NT2/D1 (cell line): ENCODE results near the gene MINDY1.

Experiments used
- SUZ12 ChIP-seq: IDR thresholded peaks from 2 replicates; pipeline ENCODE4 v1.6.1; 2011; ENCODE audit not compliant: insufficient read length, insufficient read depth; ENCODE audit errors: extremely low read depth
- YY1 ChIP-seq: IDR thresholded peaks from 2 replicates; pipeline ENCODE4 v1.6.1; 2011; ENCODE audit not compliant: insufficient read length, insufficient read depth
- ZNF274 ChIP-seq: IDR thresholded peaks from 2 replicates; pipeline ENCODE4 v1.6.1; 2011; ENCODE audit warnings: mild to moderate bottlenecking, low read depth, low read length

GRCh38 chr1:150965605-150966004 is 41.1 kb downstream of the MINDY1 start:
- no peak for TF ChIP-seq SUZ12
- TF ChIP-seq YY1 = no peak
- no peak for TF ChIP-seq ZNF274
